H9 (cell line): ENCODE results near the gene PLEKHA7. TPM values are rescaled to one million over a fixed set of nuclear protein-coding genes. Genes with fewer than 3 reads are reported as not detected.

Experiments used
- DNase-seq: peaks from one replicate; pipeline ENCODE4 v3.0.0-alpha.2; 2017
- H2AFZ ChIP-seq: one replicate; pipeline ENCODE4 v1.6.1; 2013; ENCODE audit warnings: mild to moderate bottlenecking, low read length, control low read depth, moderate library complexity
- H2AK5ac ChIP-seq: 2 replicates; pipeline ENCODE4 v1.6.1; 2013; ENCODE audit warnings: low read length, control low read depth, mixed read lengths; ENCODE audit not compliant: insufficient read length
- H2BK120ac ChIP-seq: one replicate; pipeline ENCODE4 v1.6.1; 2013; ENCODE audit warnings: low read depth, mild to moderate bottlenecking, low read length, control low read depth, inconsistent platforms; ENCODE audit not compliant: poor library complexity, severe bottlenecking
- H2BK12ac ChIP-seq: 2 replicates; pipeline ENCODE4 v1.6.1; 2013; ENCODE audit warnings: low read length, control low read depth, mixed read lengths, low read depth; ENCODE audit not compliant: insufficient read length
- H2BK15ac ChIP-seq: 2 replicates; pipeline ENCODE4 v1.6.1; 2013; ENCODE audit warnings: low read depth, low read length, control low read depth
- H2BK20ac ChIP-seq: one replicate; pipeline ENCODE4 v1.6.1; 2013; ENCODE audit warnings: low read depth, mild to moderate bottlenecking, low read length, control low read depth, inconsistent platforms; ENCODE audit not compliant: poor library complexity, severe bottlenecking
- H2BK5ac ChIP-seq: 2 replicates; pipeline ENCODE4 v1.6.1; 2013; ENCODE audit warnings: low read length, control low read depth, mixed read lengths; ENCODE audit not compliant: insufficient read length
- H3K14ac ChIP-seq: 2 replicates; pipeline ENCODE4 v1.6.1; 2013; ENCODE audit warnings: low read length, control low read depth; ENCODE audit not compliant: insufficient read depth
- H3K18ac ChIP-seq: 2 replicates; pipeline ENCODE4 v1.6.1; 2013; ENCODE audit warnings: low read depth, mild to moderate bottlenecking, mixed read lengths, low read length, control low read depth; ENCODE audit not compliant: insufficient read length
- H3K23ac ChIP-seq: 2 replicates; pipeline ENCODE4 v1.6.1; 2013; ENCODE audit warnings: low read length, control low read depth, mixed read lengths, low read depth; ENCODE audit not compliant: insufficient read length
- H3K23me2 ChIP-seq: 2 replicates; pipeline ENCODE4 v1.6.1; 2013; ENCODE audit warnings: low read depth, mild to moderate bottlenecking, mixed read lengths, low read length, control low read depth; ENCODE audit not compliant: insufficient read length, poor library complexity, severe bottlenecking
- H3K27ac ChIP-seq: 2 replicates; pipeline ENCODE4 v1.5.1; 2013; ENCODE audit warnings: low read length, control low read depth, mixed read lengths, low read depth; ENCODE audit not compliant: insufficient read length
- H3K27me3 ChIP-seq: 2 replicates; pipeline ENCODE4 v1.6.1; 2013; ENCODE audit warnings: low read length, control low read depth, inconsistent platforms; ENCODE audit not compliant: insufficient read depth
- H3K4ac ChIP-seq: 2 replicates; pipeline ENCODE4 v1.6.1; 2013; ENCODE audit warnings: low read depth, mild to moderate bottlenecking, control low read depth, inconsistent platforms, low read length, moderate library complexity
- H3K4me1 ChIP-seq: 2 replicates; pipeline ENCODE4 v1.6.1; 2013; ENCODE audit warnings: low read length, control low read depth, inconsistent platforms; ENCODE audit not compliant: insufficient read depth
- H3K4me2 ChIP-seq: 2 replicates; pipeline ENCODE4 v1.6.1; 2013; ENCODE audit warnings: low read length, control low read depth, mixed read lengths; ENCODE audit not compliant: insufficient read length, insufficient read depth
- H3K56ac ChIP-seq: 2 replicates; pipeline ENCODE4 v1.6.1; 2013; ENCODE audit warnings: low read depth, mild to moderate bottlenecking, mixed read lengths, low read length, control low read depth; ENCODE audit not compliant: insufficient read length
- H3K79me1 ChIP-seq: 2 replicates; pipeline ENCODE4 v1.6.1; 2013; ENCODE audit warnings: low read depth, mild to moderate bottlenecking, moderate library complexity, low read length, control low read depth, inconsistent platforms; ENCODE audit not compliant: insufficient read depth, poor library complexity, severe bottlenecking
- H3K79me2 ChIP-seq: 2 replicates; pipeline ENCODE4 v1.6.1; 2013; ENCODE audit warnings: low read length, control low read depth, inconsistent platforms; ENCODE audit not compliant: insufficient read depth
- H3K9ac ChIP-seq: 2 replicates; pipeline ENCODE4 v1.6.1; 2013; ENCODE audit warnings: low read length, control low read depth, mixed read lengths; ENCODE audit not compliant: insufficient read length; ENCODE audit errors: extremely low read depth
- H3K9me3 ChIP-seq: one replicate; pipeline ENCODE4 v1.6.1; 2013; ENCODE audit warnings: low read depth, low read length, inconsistent platforms; ENCODE audit not compliant: control insufficient read depth
- H3T11ph ChIP-seq: one replicate; pipeline ENCODE4 v1.6.1; 2013; ENCODE audit warnings: mild to moderate bottlenecking, low read length, control low read depth, inconsistent platforms
- H4K20me1 ChIP-seq: one replicate; pipeline ENCODE4 v1.6.1; 2013; ENCODE audit not compliant: control insufficient read depth, insufficient read length, insufficient read depth
- H4K5ac ChIP-seq: 2 replicates; pipeline ENCODE4 v1.6.1; 2013; ENCODE audit warnings: low read depth, mild to moderate bottlenecking, mixed read lengths, low read length, control low read depth; ENCODE audit not compliant: insufficient read length
- H4K8ac ChIP-seq: replicated peaks from 2 replicates; pipeline ENCODE4 v1.6.1; 2013; ENCODE audit warnings: low read length, control low read depth, mixed read lengths, low read depth; ENCODE audit not compliant: insufficient read length
- H4K91ac ChIP-seq: 2 replicates; pipeline ENCODE4 v1.6.1; 2013; ENCODE audit warnings: low read depth, mild to moderate bottlenecking, moderate library complexity, mixed read lengths, low read length, control low read depth; ENCODE audit not compliant: insufficient read length
- H3K27ac Mint-ChIP-seq, 3 experiments: 2 replicates in 2 of 3; 3 replicates in 1 of 3; pipeline ENCODE4 v1.8.0; 2020 to 2021; ENCODE audit warnings: mixed read lengths in 3 of 3, mild to moderate bottlenecking in 1 of 3, moderate library complexity in 1 of 3
- H3K27me3 Mint-ChIP-seq: 2 replicates; pipeline ENCODE4 v1.8.0; 2021; ENCODE audit warnings: low read depth, mild to moderate bottlenecking, moderate library complexity, mixed read lengths
- H3K36me3 Mint-ChIP-seq, 3 experiments: 2 replicates in 2 of 3; 3 replicates in 1 of 3; pipeline ENCODE4 v1.8.0; 2020 to 2021; ENCODE audit warnings: low read depth in 3 of 3, mixed read lengths in 3 of 3; ENCODE audit not compliant: insufficient read depth in 1 of 3
- H3K4me1 Mint-ChIP-seq, 2 experiments: 2 replicates each; pipeline ENCODE4 v1.8.0; 2020; ENCODE audit warnings: mixed read lengths in 2 of 2
- H3K4me3 Mint-ChIP-seq, 2 experiments: 2 replicates in 1 of 2; 3 replicates in 1 of 2; pipeline ENCODE4 v1.8.0; 2020 to 2021; ENCODE audit warnings: mild to moderate bottlenecking in 2 of 2, mixed read lengths in 2 of 2, moderate library complexity in 1 of 2
- H3K9me3 Mint-ChIP-seq, 2 experiments: 2 replicates in 1 of 2; 3 replicates in 1 of 2; pipeline ENCODE4 v1.8.0; 2020; ENCODE audit warnings: mild to moderate bottlenecking in 2 of 2, mixed read lengths in 2 of 2, moderate library complexity in 1 of 2
- WGBS: extraction: QIAGEN DNeasy Blood & Tissue Kit; methylation state at CpG from one replicate; pipeline ENCODE4 v1.1.7; 2013; ENCODE audit warnings: missing lambda C conversion rate, low lambda C conversion rate, mixed read lengths; ENCODE audit not compliant: insufficient read length; ENCODE audit errors: extremely low coverage; 5-methylcytosine and 5-hydroxymethylcytosine counted together
- total RNA-seq: library from RNA; stranded (reverse); gene quantifications from 2 replicates; pipeline ENCODE4 v1.2.1, GENCODE V29; 2021
- TF ChIP-seq, protein P1 (sequence below): fragments of 200-600 bp; sonication (generic); conservative IDR thresholded peaks from 3 replicates; pipeline ENCODE4 v1.8.0; 2021; ENCODE audit warnings: antibody characterized with exemption, mild to moderate bottlenecking

The PLEKHA7 gene
- total RNA-seq, 1 experiment from 2014 or later, result 21.0 TPM

DNA sequence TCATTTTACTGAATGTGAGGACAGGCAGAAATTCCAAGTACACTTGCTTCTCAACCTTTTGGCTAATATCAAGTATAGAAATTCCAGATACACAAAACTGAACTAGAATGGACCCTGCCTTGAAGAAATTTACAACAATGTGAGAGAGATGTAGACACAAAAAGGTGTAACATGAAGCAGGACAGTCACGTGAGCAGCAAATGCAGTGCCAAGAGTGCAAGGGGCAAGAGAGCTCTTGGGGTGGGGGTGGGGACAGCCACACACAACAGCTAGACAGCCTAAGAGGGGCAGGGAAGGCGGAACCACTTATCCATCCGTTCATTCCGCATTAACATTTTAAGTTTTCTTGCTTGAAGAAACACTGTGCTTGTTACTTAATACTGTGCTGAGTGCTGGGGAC is 28.9 kb downstream of the PLEKHA7 start:
- H3K9me3 Mint-ChIP-seq, result no peaks in the 10 kb centered on the region

More for the DNA sequence above, 28.9 kb downstream of the PLEKHA7 start:
- Histone ChIP-seq H2BK12ac (no peak overlapping the region), H3K14ac (no peak overlapping the region), H3K4me2 (no peak overlapping the region), H2AK5ac (no peak overlapping the region), H3K23me2 (no peaks in the 10 kb centered on the region), H2BK15ac (no peak overlapping the region), H3K23ac (no peak overlapping the region), H3K4ac (no peak overlapping the region), H3T11ph (no peak overlapping the region), H3K9me3 (no peaks in the 10 kb centered on the region), H3K18ac (no peak overlapping the region), H2BK20ac (no peak overlapping the region), H3K4me1 (peaks cover 17% of the 10 kb centered on the region), H4K91ac (no peak overlapping the region), H4K20me1 (peaks cover 2% of the 10 kb centered on the region), H3K79me1 (no peaks in the 10 kb centered on the region), H2AFZ (no peak overlapping the region), H4K8ac (no peak overlapping the region), H4K5ac (no peak overlapping the region), H2BK5ac (no peak overlapping the region), H3K27me3 (no peaks in the 10 kb centered on the region), H3K79me2 (no peaks in the 10 kb centered on the region), H3K9ac (no peak overlapping the region), H3K56ac (no peak overlapping the region), H2BK120ac (no peak overlapping the region), H3K27ac (no peak overlapping the region)
- Mint-ChIP-seq H3K4me3 (no peak overlapping the region), H3K27me3 (no peaks in the 10 kb centered on the region), H3K4me1 (peaks cover 44 to 56% of the 10 kb centered on the region in 2 experiments), H3K27ac (peak overlapping the region in 1 of 3 experiments; percentile 16; a peak in 1 of 7 replicates), H3K36me3 (no peaks in the 10 kb centered on the region; a peak in 1 of 7 replicates)
- WGBS, result no CpG with 5 or more reads among the region's 4 CpGs
- DNase-seq, result no peak
- TF ChIP-seq, protein P1, sequence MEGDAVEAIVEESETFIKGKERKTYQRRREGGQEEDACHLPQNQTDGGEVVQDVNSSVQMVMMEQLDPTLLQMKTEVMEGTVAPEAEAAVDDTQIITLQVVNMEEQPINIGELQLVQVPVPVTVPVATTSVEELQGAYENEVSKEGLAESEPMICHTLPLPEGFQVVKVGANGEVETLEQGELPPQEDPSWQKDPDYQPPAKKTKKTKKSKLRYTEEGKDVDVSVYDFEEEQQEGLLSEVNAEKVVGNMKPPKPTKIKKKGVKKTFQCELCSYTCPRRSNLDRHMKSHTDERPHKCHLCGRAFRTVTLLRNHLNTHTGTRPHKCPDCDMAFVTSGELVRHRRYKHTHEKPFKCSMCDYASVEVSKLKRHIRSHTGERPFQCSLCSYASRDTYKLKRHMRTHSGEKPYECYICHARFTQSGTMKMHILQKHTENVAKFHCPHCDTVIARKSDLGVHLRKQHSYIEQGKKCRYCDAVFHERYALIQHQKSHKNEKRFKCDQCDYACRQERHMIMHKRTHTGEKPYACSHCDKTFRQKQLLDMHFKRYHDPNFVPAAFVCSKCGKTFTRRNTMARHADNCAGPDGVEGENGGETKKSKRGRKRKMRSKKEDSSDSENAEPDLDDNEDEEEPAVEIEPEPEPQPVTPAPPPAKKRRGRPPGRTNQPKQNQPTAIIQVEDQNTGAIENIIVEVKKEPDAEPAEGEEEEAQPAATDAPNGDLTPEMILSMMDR, result no peak
